ENCODE measurements around the gene PCDH9. TPM values are rescaled to one million over a fixed set of nuclear protein-coding genes. Genes with fewer than 3 reads are reported as not detected.

The PCDH9 gene
- total RNA-seq, 2 experiments from 2014 or later: 0.20 to 0.23 TPM

- DNase-seq: no peak
- Mint-ChIP-seq H3K4me3 (no peak overlapping the region), H3K36me3 (no peaks in the 10 kb centered on the region), H3K27ac (no peak overlapping the region), H3K4me1 (no peaks in the 10 kb centered on the region), H3K9me3 (no peaks in the 10 kb centered on the region), H3K27me3 (no peaks in the 10 kb centered on the region)
Measured at GRCh38 chr13:66440938-66441337, 789.2 kb downstream of the PCDH9 start.

GRCh38 chr13:66430728-66431127 lies 799.4 kb downstream of the PCDH9 start:
- Mint-ChIP-seq H3K9me3 (no peaks in the 10 kb centered on the region), H3K4me3 (no peak overlapping the region), H3K4me1 (no peaks in the 10 kb centered on the region), H3K27ac (no peak overlapping the region), H3K27me3 (no peaks in the 10 kb centered on the region), H3K36me3 (no peaks in the 10 kb centered on the region)
- DNase-seq: no peak

- no peak overlapping the region for H3K27ac Mint-ChIP-seq
- H3K9me3 Mint-ChIP-seq: no peaks in the 10 kb centered on the region
- H3K27me3 Mint-ChIP-seq: no peaks in the 10 kb centered on the region
- no peak overlapping the region for H3K4me3 Mint-ChIP-seq
- H3K4me1 Mint-ChIP-seq: no peaks in the 10 kb centered on the region
- H3K36me3 Mint-ChIP-seq: no peaks in the 10 kb centered on the region
- no peak for DNase-seq
Measured at GRCh38 chr13:66430269-66430668, 799.9 kb downstream of the PCDH9 start.

GRCh38 chr13:66429156-66429555 lies 801.0 kb downstream of the PCDH9 start:
- no peaks in the 10 kb centered on the region for H3K9me3 Mint-ChIP-seq
- H3K27ac Mint-ChIP-seq: no peak overlapping the region
- H3K4me3 Mint-ChIP-seq: no peak overlapping the region
- H3K27me3 Mint-ChIP-seq: no peaks in the 10 kb centered on the region
- no peaks in the 10 kb centered on the region for H3K36me3 Mint-ChIP-seq
- no peaks in the 10 kb centered on the region for H3K4me1 Mint-ChIP-seq
- DNase-seq: no peak

GRCh38 chr13:66427458-66427861 lies 802.7 kb downstream of the PCDH9 start:
- DNase-seq: no peak
- H3K27ac Mint-ChIP-seq: no peak overlapping the region
- no peaks in the 10 kb centered on the region for H3K36me3 Mint-ChIP-seq
- H3K4me1 Mint-ChIP-seq: no peaks in the 10 kb centered on the region
- H3K27me3 Mint-ChIP-seq: no peaks in the 10 kb centered on the region
- no peaks in the 10 kb centered on the region for H3K9me3 Mint-ChIP-seq
- no peak overlapping the region for H3K4me3 Mint-ChIP-seq

- no peaks in the 10 kb centered on the region for H3K4me1 Mint-ChIP-seq
- H3K9me3 Mint-ChIP-seq: no peaks in the 10 kb centered on the region
- peaks cover 4% of the 10 kb centered on the region for H3K27me3 Mint-ChIP-seq
Measured at GRCh38 chr13:66425741-66426140, 804.4 kb downstream of the PCDH9 start.

GRCh38 chr13:66424422-66424821 lies 805.7 kb downstream of the PCDH9 start:
- no peak overlapping the region for H3K4me3 Mint-ChIP-seq
- no peaks in the 10 kb centered on the region for H3K4me1 Mint-ChIP-seq
- H3K27me3 Mint-ChIP-seq: peaks cover 4% of the 10 kb centered on the region
- no peaks in the 10 kb centered on the region for H3K9me3 Mint-ChIP-seq
- H3K27ac Mint-ChIP-seq: no peak overlapping the region
- H3K36me3 Mint-ChIP-seq: no peaks in the 10 kb centered on the region
- no peak for DNase-seq

More at GRCh38 chr13:66425741-66426140, 804.4 kb downstream of the PCDH9 start:
- no peak overlapping the region for H3K4me3 Mint-ChIP-seq
- no peak for DNase-seq
- H3K36me3 Mint-ChIP-seq: no peaks in the 10 kb centered on the region
- no peak overlapping the region for H3K27ac Mint-ChIP-seq

GRCh38 chr13:66415444-66415843 lies 814.7 kb downstream of the PCDH9 start:
- no peak overlapping the region for H3K27ac Mint-ChIP-seq
- H3K4me1 Mint-ChIP-seq: no peaks in the 10 kb centered on the region
- no peak overlapping the region for H3K4me3 Mint-ChIP-seq
- no peak for DNase-seq
- no peaks in the 10 kb centered on the region for H3K36me3 Mint-ChIP-seq
- H3K9me3 Mint-ChIP-seq: peaks cover 5% of the 10 kb centered on the region
- H3K27me3 Mint-ChIP-seq: no peaks in the 10 kb centered on the region

- no peak overlapping the region for H3K4me3 Mint-ChIP-seq
- H3K27me3 Mint-ChIP-seq: no peaks in the 10 kb centered on the region
- H3K27ac Mint-ChIP-seq: no peak overlapping the region
- no peaks in the 10 kb centered on the region for H3K36me3 Mint-ChIP-seq
- DNase-seq: no peak
- H3K9me3 Mint-ChIP-seq: peaks cover 5% of the 10 kb centered on the region
- H3K4me1 Mint-ChIP-seq: no peaks in the 10 kb centered on the region
Measured at GRCh38 chr13:66414066-66414800, 815.9 kb downstream of the PCDH9 start.

- Mint-ChIP-seq H3K27ac (no peak overlapping the region), H3K4me3 (no peak overlapping the region), H3K27me3 (no peaks in the 10 kb centered on the region), H3K36me3 (no peaks in the 10 kb centered on the region), H3K4me1 (no peaks in the 10 kb centered on the region), H3K9me3 (no peaks in the 10 kb centered on the region)
- no peak for DNase-seq
Measured at GRCh38 chr13:66410314-66410713, 819.8 kb downstream of the PCDH9 start.

- Mint-ChIP-seq H3K4me3 (no peak overlapping the region), H3K9me3 (no peaks in the 10 kb centered on the region), H3K4me1 (no peaks in the 10 kb centered on the region), H3K36me3 (no peaks in the 10 kb centered on the region), H3K27me3 (no peaks in the 10 kb centered on the region), H3K27ac (no peak overlapping the region)
- DNase-seq: no peak
Measured at GRCh38 chr13:66409542-66409941, 820.6 kb downstream of the PCDH9 start.

- H3K36me3 Mint-ChIP-seq: no peaks in the 10 kb centered on the region
- no peaks in the 10 kb centered on the region for H3K27me3 Mint-ChIP-seq
- no peak overlapping the region for H3K4me3 Mint-ChIP-seq
- H3K4me1 Mint-ChIP-seq: no peaks in the 10 kb centered on the region
- H3K9me3 Mint-ChIP-seq: no peaks in the 10 kb centered on the region
- no peak overlapping the region for H3K27ac Mint-ChIP-seq
- no peak for DNase-seq
Measured at GRCh38 chr13:66407128-66407527, 823.0 kb downstream of the PCDH9 start.

- H3K27me3 Mint-ChIP-seq: no peaks in the 10 kb centered on the region
Measured at GRCh38 chr13:66405908-66406802, 824.0 kb downstream of the PCDH9 start.

GRCh38 chr13:66402546-66402945 lies 827.6 kb downstream of the PCDH9 start:
- no peak overlapping the region for H3K27ac Mint-ChIP-seq
- no peaks in the 10 kb centered on the region for H3K9me3 Mint-ChIP-seq
- no peak overlapping the region for H3K4me3 Mint-ChIP-seq
- H3K27me3 Mint-ChIP-seq: no peaks in the 10 kb centered on the region
- H3K4me1 Mint-ChIP-seq: no peaks in the 10 kb centered on the region
- H3K36me3 Mint-ChIP-seq: no peaks in the 10 kb centered on the region
- no peak for DNase-seq

More at GRCh38 chr13:66405908-66406802, 824.0 kb downstream of the PCDH9 start:
- no peak overlapping the region for H3K4me3 Mint-ChIP-seq
- no peak overlapping the region for H3K27ac Mint-ChIP-seq
- DNase-seq: no peak
- no peaks in the 10 kb centered on the region for H3K4me1 Mint-ChIP-seq
- H3K36me3 Mint-ChIP-seq: no peaks in the 10 kb centered on the region
- no peaks in the 10 kb centered on the region for H3K9me3 Mint-ChIP-seq

GRCh38 chr13:66402066-66402465 lies 828.1 kb downstream of the PCDH9 start:
- Mint-ChIP-seq H3K36me3 (no peaks in the 10 kb centered on the region), H3K27me3 (no peaks in the 10 kb centered on the region), H3K27ac (no peak overlapping the region), H3K9me3 (no peaks in the 10 kb centered on the region), H3K4me1 (no peaks in the 10 kb centered on the region), H3K4me3 (no peak overlapping the region)
- no peak for DNase-seq

Data from activated naive CD8-positive, alpha-beta T cell treated with anti-CD3 and anti-CD28 coated beads for 36 hours (primary cell).